Measurements from ENCODE around the gene TMEM69.
A peak's percentile ranks its signal among the peaks of the same experiment; 100 is the strongest.
"Not testable (repeated sequence)": the region's sequence is repeated elsewhere in the genome, so short reads cannot be mapped to it uniquely, and the experiment has no call there.

The TMEM69 gene

GRCh38 chr1:45679123-45679522 is 8.9 kb upstream of the TMEM69 start:
- no peak for DNase-seq

GRCh38 chr1:45682942-45683341 is 5.0 kb upstream of the TMEM69 start:
- DNase-seq = no peak

GRCh38 chr1:45684402-45684801 is 3.6 kb upstream of the TMEM69 start:
- no peak for DNase-seq

- DNase-seq = no peak
These were observed 2.5 kb upstream of the TMEM69 start for GRCh38 chr1:45685308-45686014.

GRCh38 chr1:45686015-45686287 is 2.0 kb upstream of the TMEM69 start:
- peak; percentile 56 for DNase-seq

GRCh38 chr1:45686288-45687013 is 1.5 kb upstream of the TMEM69 start, which contains the start of gene GPBP1L1:
Gene GPBP1L1 (minus strand): TSS chr1:45686533. CDS start chr1:45659087, 27,446 bp downstream.
- peak; percentile 97 for DNase-seq

- DNase-seq = peak; percentile 99
These were observed 797 bp upstream of the TMEM69 start for GRCh38 chr1:45687014-45687753.

- not testable (repeated sequence) for DNase-seq
These were observed 5.8 kb downstream of the TMEM69 start for GRCh38 chr1:45693811-45694210.

- no peak for DNase-seq
These were observed 6.8 kb downstream of the TMEM69 start for GRCh38 chr1:45694823-45695222.

GRCh38 chr1:45704637-45705036 is 16.7 kb downstream of the TMEM69 start:
- DNase-seq = no peak

- DNase-seq = no peak
These were observed 25.7 kb downstream of the TMEM69 start for GRCh38 chr1:45713711-45714110.

- no peak for DNase-seq
These were observed 28.7 kb downstream of the TMEM69 start for GRCh38 chr1:45716700-45717099.

- not testable (repeated sequence) for DNase-seq
These were observed 29.4 kb downstream of the TMEM69 start for GRCh38 chr1:45717386-45717785.

GRCh38 chr1:45718289-45718688 is 30.3 kb downstream of the TMEM69 start:
- no peak for DNase-seq

- DNase-seq = no peak
These were observed 33.2 kb downstream of the TMEM69 start for GRCh38 chr1:45721207-45721606.

GRCh38 chr1:45722809-45723208 is 34.8 kb downstream of the TMEM69 start:
- no peak for DNase-seq

GRCh38 chr1:45723248-45723930 is 35.4 kb downstream of the TMEM69 start:
- DNase-seq = no peak

- DNase-seq = not testable (repeated sequence)
These were observed 38.0 kb downstream of the TMEM69 start for GRCh38 chr1:45726007-45726406.

GRCh38 chr1:45730075-45730779 is 42.2 kb downstream of the TMEM69 start:
- no peak for DNase-seq

GRCh38 chr1:45730780-45731319 is 42.9 kb downstream of the TMEM69 start:
- DNase-seq = no peak

GRCh38 chr1:45739137-45739536 is 51.2 kb downstream of the TMEM69 start:
- no peak for DNase-seq

GRCh38 chr1:45739641-45740156 is 51.7 kb downstream of the TMEM69 start:
- DNase-seq = not testable (repeated sequence)

Measured in CD4-positive, alpha-beta T cell treated with Interleukin-15 for 1 hour (primary cell).